Right atrium auricular region (tissue), 2 donors: Measurements from ENCODE around the gene ENPP3. TPM values are rescaled to one million over a fixed set of nuclear protein-coding genes. Genes with fewer than 3 reads are reported as not detected.

Experiments used
- DNase-seq: peaks from one replicate; pipeline ENCODE4 v3.0.0-alpha.2; 2019; ENCODE audit warnings: low spot score
- H3K27ac ChIP-seq, 2 donors: fragments of 200-600 bp; sonication (generic); 1 replicate in 1 of 2; 2 replicates in 1 of 2; pipeline ENCODE4 v1.5.1; 2016 to 2019
- H3K27me3 ChIP-seq, 2 donors: fragments of 200-600 bp; sonication (generic); one replicate each; pipeline versions ENCODE4 v1.5.1 to v1.6.0; 2017 to 2019
- H3K36me3 ChIP-seq: fragments of 200-600 bp; sonication (generic); one replicate; pipeline ENCODE4 v1.5.1; 2016
- H3K4me1 ChIP-seq, 2 donors: fragments of 200-600 bp; sonication (generic); one replicate each; pipeline versions ENCODE4 v1.5.1 to v1.6.0; 2017 to 2019
- H3K4me3 ChIP-seq, 2 donors: fragments of 200-600 bp; sonication (generic); 1 replicate in 1 of 2; 2 replicates in 1 of 2; pipeline ENCODE4 v1.5.1; 2017 to 2019; ENCODE audit warnings: mild to moderate bottlenecking in 1 of 2, moderate library complexity in 1 of 2
- H3K9me3 ChIP-seq, 2 donors: fragments of 200-600 bp; sonication (generic); one replicate each; pipeline ENCODE4 v1.5.1; 2019
- total RNA-seq, 2 donors: library from RNA; depleted of rRNA; stranded (reverse); fragments of >200 nt; gene quantifications; one replicate each; pipeline ENCODE4 v1.1.0, GENCODE V29; 2016
- TF ChIP-seq, protein P1 (sequence below), 2 donors: fragments of 200-600 bp; sonication (generic); IDR thresholded peaks; one replicate each; pipeline ENCODE4 v1.5.1; 2019; ENCODE audit warnings: antibody characterized with exemption in 2 of 2

ENPP3 gene
- total RNA-seq, 2 donors from 2014 or later: 0.16 TPM; not detected in 1

DNA sequence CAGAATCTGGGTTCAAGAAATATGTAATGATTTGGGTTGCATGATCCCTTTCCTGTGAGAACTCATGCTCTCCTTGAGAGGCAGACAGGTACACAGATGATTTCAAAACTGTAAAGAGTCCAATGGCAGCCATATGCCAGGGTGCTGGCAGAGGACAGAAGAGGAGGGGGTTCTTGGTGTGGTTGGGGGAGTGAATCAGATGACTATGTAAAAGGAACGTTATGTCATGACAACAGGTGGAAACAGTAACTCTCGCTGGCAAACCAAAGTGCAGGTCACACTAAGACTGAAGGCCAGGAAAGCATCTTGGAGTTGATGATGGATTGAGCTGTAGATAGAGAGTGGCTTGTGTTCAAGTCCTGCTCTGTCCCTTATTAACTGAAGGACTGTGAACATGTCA lies 43.8 kb downstream of the ENPP3 start:
- TF ChIP-seq, protein P1, sequence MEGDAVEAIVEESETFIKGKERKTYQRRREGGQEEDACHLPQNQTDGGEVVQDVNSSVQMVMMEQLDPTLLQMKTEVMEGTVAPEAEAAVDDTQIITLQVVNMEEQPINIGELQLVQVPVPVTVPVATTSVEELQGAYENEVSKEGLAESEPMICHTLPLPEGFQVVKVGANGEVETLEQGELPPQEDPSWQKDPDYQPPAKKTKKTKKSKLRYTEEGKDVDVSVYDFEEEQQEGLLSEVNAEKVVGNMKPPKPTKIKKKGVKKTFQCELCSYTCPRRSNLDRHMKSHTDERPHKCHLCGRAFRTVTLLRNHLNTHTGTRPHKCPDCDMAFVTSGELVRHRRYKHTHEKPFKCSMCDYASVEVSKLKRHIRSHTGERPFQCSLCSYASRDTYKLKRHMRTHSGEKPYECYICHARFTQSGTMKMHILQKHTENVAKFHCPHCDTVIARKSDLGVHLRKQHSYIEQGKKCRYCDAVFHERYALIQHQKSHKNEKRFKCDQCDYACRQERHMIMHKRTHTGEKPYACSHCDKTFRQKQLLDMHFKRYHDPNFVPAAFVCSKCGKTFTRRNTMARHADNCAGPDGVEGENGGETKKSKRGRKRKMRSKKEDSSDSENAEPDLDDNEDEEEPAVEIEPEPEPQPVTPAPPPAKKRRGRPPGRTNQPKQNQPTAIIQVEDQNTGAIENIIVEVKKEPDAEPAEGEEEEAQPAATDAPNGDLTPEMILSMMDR (IDR thresholded peaks at IDR 0.05): no peak
- Histone ChIP-seq H3K9me3 (no peaks in the 10 kb centered on the region), H3K4me1 (no peaks in the 10 kb centered on the region), H3K36me3 (no peaks in the 10 kb centered on the region), H3K4me3 (no peak overlapping the region), H3K27ac (no peak overlapping the region), H3K27me3 (no peaks in the 10 kb centered on the region)
- DNase-seq: no peak

DNA sequence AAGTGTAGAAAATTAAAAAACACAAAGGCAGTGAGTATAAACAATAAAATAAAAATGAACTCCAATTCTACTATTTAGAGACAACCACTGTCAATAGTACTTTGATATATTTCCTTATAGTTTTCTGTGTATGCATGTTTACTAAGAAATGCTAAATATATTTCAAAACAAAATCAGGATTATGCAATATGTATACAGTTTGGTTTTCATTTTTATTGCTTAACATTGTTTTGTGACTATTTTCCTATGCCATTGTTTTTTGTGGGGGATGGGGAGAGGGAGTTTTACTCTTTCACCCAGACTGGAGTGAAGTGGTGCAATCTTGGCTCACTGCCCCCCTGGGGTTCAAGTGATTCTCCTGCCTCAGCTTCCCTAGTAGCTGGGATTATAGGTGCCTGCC lies 44.5 kb downstream of the ENPP3 start:
- H3K27me3 ChIP-seq: no peaks in the 10 kb centered on the region
- no peaks in the 10 kb centered on the region for H3K9me3 ChIP-seq
- H3K27ac ChIP-seq: no peak overlapping the region
- TF ChIP-seq, protein P1 (IDR thresholded peaks at IDR 0.05): no peak
- no peaks in the 10 kb centered on the region for H3K4me1 ChIP-seq
- no peak for DNase-seq
- no peaks in the 10 kb centered on the region for H3K36me3 ChIP-seq
- H3K4me3 ChIP-seq: no peak overlapping the region

DNA sequence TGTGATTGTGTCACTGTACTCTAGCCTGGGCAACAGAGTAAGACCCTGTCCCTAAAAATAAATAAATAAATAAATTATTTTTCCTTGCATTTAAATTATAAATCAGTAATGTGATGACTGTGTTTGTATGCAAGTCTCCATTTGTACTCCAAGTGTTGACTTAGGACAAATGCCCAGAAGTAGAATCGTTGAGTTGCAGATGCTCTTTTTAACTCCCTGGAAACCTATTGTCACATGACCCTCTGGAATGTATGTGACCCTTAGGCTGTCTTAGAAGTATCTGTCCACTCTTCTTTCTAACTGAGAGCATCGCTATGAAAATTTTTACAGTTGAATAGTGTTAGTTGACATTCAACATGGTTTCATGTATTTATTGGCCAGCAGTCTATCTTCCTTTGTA lies 45.3 kb downstream of the ENPP3 start:
- Histone ChIP-seq H3K4me1 (no peaks in the 10 kb centered on the region), H3K9me3 (no peaks in the 10 kb centered on the region), H3K4me3 (no peak overlapping the region), H3K36me3 (no peaks in the 10 kb centered on the region), H3K27me3 (no peaks in the 10 kb centered on the region), H3K27ac (no peak overlapping the region)
- TF ChIP-seq, protein P1 (IDR thresholded peaks at IDR 0.05): no peak
- DNase-seq: no peak

DNA sequence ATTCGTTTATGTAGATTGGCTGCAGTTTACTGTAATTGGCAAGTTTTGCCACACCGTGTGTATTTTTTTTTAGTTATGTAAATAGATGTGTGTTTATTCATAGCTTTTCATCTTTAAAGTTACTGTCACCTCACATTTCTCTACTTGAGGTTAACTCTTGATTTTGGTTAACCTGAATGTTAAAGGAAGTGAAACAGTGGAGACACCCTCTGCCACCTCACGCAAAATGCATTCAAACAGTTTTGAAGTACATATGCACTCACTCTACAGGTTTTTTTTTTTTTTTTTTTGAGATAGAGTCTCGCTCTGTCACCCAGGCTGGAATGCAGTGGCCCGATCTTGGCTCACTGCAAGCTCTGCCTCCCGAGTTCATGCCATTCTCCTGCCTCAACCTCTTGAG lies 46.4 kb downstream of the ENPP3 start:
- Histone ChIP-seq H3K27ac (no peak overlapping the region), H3K4me3 (no peak overlapping the region), H3K36me3 (no peaks in the 10 kb centered on the region), H3K9me3 (no peaks in the 10 kb centered on the region), H3K4me1 (no peaks in the 10 kb centered on the region), H3K27me3 (no peaks in the 10 kb centered on the region)
- DNase-seq: no peak
- TF ChIP-seq, protein P1 (IDR thresholded peaks at IDR 0.05): no peak

DNA sequence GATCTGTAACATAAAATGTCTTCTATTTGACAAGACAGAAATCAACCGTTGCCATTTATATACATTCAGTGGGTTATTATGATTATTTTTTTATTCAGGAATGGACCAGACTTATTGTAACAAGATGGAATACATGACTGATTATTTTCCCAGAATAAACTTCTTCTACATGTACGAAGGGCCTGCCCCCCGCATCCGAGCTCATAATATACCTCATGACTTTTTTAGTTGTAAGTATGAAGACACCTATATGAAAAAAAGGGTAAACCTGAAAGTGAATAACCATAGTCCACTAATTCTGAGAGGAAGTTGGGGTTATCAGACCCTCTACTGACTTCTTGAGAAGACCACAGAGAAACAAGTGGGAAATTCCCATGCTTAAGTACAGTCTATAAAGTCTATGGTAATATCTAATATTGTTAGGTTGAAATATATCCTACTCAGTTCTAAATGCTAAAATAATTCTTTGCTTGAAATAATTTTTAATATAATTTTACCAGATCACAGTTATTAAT lies 48.2 kb downstream of the ENPP3 start:
- no peaks in the 10 kb centered on the region for H3K4me1 ChIP-seq
- H3K9me3 ChIP-seq: no peaks in the 10 kb centered on the region
- H3K27me3 ChIP-seq: no peaks in the 10 kb centered on the region
- H3K36me3 ChIP-seq: no peaks in the 10 kb centered on the region
- H3K27ac ChIP-seq: no peak overlapping the region
- no peak for DNase-seq
- no peak overlapping the region for H3K4me3 ChIP-seq
- TF ChIP-seq, protein P1 (IDR thresholded peaks at IDR 0.05): no peak

DNA sequence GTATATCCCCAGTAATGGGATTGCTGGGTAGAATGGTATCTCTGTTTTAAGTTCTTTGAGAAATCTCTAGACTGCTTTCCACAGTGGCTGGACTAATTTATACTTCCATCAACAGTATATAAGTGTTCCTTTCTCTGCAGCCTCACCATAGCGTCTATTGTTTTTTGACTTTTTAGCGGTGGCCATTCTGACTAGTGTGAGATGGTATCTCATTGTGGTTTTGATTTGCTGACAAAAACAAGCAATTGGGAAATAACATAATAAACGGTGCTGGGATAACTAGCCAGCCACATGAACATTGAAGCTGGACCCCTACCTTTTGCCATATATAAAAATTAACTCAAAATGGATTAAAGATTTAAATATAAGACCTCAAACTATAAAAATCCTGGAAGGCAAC lies 49.9 kb downstream of the ENPP3 start:
- TF ChIP-seq, protein P1 (IDR thresholded peaks at IDR 0.05): no peak
- Histone ChIP-seq H3K9me3 (no peaks in the 10 kb centered on the region), H3K27ac (no peak overlapping the region), H3K36me3 (no peaks in the 10 kb centered on the region), H3K4me1 (no peaks in the 10 kb centered on the region), H3K4me3 (no peak overlapping the region), H3K27me3 (no peaks in the 10 kb centered on the region)
- DNase-seq: no peak
